HG03097 (cell line): ENCODE results near the gene ABHD14A.

Source experiments
- ATAC-seq: cut with Tn5 transposase; IDR thresholded peaks from one replicate; pipeline ENCODE4 v1.9.1; 2021; ENCODE audit not compliant: unreplicated experiment, low FRiP score

ABHD14A gene

DNA sequence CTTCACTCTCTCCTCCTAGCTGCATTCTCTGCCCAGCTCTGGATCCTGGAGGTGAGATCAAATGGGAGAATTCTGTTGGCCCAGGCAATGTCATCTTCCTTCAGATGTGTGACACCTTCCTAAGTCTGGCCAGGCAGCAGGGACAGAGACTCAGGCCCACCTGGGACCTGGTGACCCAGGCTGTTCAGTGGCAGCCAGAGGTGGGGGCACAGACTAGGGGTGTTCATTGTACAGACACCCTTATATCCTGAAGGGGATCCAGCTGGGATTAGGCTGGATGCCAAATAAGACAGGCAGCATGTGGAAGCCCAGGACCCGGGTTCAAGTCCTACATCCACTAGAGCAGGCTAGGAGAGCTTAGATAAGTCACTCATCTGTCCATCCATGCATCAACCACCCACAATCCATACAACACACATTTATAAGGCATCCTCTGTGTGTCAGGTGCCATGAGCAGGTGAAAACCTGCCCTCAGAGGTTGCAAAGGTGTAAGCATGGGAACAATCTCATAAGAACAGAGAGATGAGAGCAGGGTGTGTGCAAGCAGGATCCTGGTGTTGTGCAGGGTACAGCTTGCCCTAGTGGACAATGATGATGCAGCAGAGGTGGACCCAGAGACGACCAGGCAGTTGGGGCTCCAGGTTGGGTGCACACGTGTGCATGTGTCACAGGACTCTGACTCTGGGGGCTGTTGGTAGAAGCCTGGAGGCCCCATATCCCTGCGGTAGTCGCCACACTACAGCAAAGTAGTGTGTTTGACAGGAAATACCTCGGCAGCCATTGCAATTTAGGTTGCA is 39.1 kb downstream of the ABHD14A start:
- no peak for ATAC-seq

DNA sequence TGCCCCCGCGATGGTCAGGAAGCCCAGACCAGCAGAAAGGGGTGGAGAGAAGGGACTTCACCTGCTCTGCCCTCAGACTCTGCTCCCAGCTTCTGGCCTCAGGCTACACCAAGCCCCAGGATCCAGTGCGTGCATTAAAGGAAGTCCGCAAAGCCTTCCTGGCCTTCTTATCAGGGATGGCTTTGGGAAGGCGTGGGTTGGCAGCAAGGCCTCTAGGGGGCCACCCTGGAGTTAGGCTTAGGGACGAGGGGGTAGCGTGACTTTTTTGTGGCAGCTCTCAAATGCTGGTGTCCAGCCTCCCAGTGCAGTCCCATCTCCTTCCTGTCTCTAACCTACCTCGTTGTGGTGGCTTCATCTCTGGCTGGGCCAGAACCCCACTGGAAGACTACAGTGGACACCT is 39.7 kb downstream of the ABHD14A start:
- ATAC-seq: no peak

DNA sequence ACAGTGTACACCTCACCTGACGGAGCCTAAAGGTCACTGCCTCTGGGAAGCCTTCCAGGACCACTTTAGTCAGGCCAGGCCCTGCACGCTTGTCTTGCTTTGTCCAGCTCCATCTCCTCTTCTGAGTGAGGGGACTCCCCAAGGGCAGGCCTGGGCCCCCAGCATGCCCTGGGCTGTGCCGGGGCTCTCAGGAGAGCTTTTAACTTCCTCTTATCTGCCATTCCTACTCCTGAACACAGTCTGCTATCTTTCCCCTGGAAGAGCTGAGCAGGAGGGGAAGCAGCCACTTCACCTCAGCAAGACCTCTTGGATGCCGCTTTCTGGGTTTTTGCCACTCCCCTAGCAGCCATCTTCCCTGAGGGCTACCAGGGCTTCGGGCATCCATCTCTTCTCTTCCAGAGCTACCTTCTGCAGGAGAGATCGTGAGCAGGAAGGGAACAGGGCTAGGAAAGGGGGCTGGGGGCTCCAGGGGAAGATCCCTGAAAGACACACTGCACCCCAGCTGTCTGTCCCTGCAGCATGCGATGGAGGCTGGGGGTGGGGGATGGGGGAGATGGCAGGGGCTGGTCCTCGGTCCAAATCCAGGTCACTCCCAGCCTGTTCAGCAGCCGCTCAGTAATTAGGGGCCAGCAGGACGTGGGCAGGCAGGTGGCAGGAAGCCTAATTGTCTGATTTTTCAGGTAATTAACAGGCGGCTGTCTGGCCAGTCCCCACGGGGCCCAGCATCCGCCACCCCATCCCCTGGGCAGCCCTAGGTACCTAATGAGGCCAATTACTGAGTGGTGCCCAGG is 40.8 kb downstream of the ABHD14A start:
- no peak for ATAC-seq

DNA sequence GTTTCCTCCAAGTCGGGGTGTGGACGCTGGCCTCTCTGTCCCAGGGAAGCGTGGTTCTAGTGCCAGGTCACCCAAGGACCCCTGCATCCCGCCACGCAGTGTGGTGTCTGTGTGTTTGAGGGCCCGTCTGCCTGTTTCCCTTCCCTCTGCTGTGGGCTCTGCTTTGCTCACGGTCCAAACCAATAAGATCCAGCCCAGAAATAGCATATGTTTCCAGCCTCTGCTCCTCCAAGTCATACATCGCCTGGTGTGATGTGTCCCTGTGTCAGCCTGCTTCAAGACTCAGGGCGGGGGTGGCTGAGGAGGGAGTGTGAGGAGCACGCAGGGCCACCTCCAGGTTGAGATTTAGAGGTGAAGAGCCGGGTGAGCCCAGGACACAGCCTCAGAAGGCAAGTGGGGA is 42.7 kb downstream of the ABHD14A start:
- ATAC-seq: no peak

DNA sequence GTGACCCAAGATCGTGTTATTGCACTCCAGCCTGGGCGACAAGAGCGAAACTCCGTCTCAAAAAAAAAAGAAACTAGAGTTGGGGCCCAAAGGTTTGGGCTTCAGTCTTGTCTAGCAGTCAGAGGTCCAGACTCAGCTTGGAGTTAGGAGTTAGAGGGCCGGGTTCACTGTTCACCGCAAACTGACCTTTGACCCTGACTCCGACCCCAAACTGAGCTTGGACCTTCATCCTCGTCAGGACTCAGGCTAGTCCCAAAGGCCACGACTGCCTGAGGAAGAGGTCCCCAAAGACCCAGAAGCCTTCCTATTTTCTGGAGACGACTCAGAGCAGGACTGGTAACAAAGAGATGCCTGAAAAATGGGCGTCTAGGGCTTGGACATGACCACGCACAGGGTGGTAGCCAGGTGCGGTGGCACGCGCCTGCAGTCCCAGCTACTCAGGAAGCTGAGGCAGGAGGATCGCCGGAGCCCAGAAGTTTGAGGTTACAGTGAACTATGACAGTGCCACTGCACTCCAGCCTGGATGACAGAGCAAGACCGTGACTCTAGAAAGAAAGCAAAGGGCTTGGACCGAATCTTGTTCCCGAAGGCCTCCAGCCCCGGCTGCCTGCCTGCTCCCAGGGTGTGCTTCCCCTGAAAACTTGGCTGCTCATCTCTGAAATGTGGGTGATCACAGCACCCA is 43.6 kb downstream of the ABHD14A start:
- no peak for ATAC-seq

DNA sequence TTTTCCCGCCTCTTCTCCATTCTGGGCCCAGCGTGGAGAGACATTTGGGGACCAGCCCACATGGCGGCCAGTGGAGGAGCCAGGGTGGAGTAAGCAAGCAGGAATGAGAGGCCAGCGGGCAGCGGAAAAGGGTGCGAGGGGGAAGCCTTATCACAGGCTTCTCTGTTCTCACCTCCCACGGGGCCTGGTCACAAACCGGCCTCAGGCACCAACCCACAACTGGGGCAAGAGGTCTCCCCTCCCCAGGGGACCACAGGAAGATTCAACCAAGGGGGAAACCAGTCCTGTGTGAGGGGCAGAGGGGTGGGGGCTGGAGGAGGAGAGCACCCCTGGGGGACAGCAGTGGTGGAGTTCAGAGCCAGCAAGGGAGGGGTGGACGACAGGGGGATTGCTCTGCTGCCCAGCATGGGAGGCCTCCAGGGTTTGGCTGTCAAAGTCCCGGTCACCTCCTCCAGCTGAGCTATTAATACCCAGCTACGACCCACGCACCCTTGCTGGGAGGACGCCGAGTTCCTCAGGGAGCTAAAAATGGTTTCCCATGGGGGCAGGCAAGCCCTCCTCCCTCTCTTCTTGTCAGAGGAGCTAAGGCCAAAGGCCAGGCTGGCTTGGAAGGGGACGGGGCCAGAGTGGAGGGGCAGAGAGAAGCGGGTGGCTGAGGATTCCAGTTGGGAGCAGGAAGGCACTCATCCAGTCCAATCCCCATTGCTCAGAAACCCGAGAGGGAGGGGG is 44.7 kb downstream of the ABHD14A start:
- no peak for ATAC-seq

DNA sequence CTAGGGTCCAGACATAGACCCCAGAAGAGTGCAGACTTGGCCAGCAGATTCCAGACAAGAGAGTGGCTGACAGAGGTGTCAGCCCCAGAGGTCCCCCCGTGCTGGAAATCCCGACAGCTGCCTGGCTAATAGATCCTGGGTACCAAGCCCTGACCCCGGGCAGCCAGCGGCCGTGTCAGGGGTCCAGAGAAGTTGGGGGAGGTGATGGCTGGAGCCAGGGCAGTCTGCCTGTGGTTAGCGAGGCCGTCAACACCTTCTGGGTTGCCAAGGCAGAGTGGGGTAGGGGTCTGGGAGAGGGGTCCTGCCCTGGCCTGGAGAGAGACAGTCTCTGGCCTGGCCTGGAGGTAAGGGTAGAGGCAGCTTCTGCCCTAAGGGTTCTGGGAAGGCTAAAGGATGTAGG is 45.9 kb downstream of the ABHD14A start:
- no peak for ATAC-seq

DNA sequence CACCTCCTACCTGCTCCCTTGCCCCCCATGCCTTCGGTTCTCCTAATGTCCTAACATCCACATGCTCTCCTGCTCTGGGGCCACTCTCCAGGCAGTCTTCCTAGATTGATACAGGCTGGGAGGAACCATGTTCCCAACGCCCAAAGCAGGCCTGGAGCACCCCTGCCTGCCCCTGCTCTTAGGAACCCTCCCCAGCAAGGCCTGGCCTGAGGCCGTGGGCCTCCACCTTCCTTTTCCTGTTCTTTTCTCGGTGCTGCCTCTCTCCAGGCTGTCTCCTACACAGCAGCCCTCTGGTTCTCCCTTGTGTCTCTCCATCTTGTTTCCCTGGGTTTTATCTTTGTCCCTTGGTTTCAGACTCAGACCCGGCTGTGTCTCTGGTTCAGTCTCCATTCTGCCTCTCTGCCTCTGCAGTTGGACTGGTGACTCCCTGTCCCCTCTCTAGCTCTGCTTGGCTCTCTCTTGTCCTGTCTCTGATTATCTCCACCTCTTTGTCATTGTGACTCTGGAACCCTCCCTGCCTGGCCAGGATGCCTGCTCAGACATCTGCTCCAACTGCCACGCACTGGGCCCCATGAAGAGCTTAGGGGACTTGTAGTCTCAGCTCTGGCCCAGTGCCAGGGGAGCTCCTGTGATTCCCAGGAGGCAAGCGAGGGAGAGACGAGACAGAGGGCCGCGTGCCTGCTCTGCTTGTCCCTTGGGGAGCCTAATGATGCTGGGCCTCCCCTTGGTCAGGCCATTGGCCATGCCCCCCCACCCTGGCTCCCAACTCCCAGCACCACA is 46.8 kb downstream of the ABHD14A start:
- ATAC-seq: no peak

DNA sequence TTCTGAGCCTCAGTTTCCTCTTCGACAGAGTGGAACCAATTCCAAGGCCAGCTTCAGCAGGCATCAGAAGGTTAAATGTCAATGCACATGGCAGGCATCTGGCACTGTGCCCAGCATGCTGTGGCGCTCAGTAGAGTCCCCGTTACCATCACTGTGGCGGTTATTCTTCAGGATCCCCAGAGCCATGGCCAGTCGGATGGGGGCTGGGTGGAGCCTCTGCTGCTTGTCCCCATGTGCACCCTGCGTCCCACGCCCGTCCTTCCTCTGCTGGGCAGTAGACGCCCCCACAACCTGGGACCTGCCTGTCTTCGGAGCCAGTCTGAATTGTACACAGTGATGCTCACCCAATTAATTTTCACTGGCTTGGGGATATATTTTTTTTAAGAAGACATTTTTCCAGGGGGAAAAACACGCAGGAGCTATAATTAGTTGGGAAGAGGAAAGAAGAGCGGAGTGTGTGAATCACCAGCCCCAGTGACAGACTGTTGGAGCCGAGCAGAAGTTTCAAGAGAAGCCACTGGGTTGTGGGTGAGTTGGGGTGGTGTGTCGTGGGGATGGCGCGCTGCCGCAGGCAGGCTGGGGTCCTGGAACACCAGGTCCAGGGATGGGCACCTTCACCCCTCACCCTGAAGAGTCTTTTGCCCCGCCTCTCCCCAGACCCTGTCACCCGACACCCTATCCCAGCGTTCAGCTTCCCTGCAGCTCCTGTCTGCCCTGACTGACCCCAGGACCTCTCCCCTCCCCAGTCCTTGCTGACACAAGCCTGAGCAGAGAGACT is 47.6 kb downstream of the ABHD14A start:
- ATAC-seq: no peak

DNA sequence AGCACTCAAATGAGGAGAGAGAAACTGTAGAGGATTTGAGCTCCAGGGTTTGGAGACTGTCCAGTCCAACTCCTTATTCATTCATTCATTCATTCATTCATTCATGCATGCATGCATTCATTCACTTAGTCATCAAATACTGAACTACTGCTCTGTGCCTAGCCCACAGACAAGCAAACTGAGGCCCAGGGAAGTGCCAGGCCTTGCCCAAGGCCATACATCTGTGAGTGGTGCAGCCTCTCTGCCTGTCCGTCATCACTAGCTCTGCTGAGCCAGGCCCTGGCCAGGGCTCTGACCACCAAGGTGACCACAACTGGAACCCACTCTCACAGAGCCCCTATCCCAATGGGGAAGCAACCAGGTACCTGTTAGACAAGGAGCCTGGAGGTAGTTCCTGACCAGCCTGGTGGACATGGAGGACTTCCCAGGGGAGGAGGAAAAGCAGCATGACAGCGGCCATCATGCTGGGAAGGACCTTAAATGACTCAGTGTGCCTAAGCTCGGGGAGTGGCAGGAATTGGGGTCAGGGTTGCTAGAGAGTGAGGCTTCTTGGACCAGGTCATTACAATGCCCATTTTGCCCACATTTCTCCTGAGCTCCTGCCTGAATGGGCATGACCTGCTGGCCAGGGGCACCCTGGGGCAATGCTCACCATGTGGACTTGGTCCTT is 48.4 kb downstream of the ABHD14A start:
- no peak for ATAC-seq

DNA sequence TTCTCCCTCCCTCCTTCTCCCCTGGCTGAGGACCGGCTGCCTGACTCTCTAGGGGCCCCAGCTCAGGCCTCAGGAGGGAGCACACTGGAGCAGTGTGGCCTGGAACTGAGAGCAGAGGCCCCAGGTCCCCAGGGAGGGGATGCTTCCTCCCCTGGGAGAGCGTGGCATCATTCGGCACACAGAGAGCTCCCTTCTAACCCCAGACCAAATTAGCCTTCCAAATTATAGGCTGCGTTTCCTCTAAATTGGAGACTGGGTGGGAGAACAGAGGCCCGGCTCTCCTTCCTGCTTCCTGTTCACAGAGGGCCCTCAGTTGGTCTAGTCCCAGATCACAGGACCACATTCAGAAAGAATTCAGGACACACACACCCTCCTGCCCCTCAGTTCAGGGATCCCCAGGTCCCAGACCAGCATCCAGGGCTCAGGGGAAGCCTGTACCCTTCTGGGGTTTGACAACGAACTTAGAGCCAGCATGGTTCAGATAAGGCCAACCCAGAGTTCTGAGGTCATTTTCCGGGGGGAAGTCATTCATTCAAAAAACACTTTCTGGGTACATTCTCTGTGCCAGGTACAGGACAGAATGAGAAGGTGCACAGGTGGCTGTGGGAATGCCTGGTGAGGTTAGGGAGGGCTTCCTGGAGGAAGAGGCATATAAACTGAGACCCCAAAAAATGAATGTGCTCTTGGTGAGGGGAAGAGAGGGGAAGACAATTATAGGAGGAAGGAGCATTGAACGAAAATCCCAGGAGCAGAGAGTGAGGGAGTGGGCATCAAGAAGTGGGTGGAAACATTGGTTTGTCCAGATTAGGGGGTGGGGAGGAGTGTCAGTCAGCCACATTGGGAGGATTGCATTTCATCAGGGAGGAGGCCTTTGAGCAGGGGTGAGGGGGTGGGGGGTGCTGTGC is 49.2 kb downstream of the ABHD14A start:
- peak; percentile 80 for ATAC-seq

DNA sequence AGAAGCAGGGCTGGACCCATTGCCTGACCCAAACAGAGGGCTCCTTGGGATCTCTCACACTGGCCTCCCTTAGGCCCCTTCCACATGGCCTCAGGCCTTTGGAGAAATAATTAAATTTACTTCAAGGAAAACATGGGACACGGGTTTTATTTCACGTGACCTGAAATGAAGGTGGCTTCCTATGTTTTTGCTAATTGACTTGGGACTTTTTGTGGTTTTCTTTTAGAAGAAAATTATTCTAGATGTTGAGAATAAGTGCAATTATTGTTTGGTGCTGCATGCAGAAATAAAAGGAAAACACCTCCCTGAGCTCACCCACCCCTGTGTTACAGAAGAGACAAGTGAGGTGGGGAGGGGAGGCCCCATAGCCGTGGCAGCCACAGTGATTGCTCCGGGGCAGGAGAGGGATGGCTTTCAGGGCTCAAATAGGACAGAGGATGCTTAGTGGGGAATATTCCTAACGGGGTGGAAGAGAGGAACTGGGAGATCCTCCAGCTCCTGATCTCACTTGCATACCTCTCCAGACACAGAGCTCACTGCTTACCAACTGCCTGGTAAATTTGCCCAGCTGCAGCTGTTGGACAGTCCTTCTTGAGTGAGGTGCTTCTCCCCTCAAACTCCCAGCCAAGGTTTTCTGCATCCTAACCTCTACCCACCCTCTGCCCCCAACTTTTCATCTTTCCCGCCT is 50.0 kb downstream of the ABHD14A start:
- ATAC-seq: no peak

DNA sequence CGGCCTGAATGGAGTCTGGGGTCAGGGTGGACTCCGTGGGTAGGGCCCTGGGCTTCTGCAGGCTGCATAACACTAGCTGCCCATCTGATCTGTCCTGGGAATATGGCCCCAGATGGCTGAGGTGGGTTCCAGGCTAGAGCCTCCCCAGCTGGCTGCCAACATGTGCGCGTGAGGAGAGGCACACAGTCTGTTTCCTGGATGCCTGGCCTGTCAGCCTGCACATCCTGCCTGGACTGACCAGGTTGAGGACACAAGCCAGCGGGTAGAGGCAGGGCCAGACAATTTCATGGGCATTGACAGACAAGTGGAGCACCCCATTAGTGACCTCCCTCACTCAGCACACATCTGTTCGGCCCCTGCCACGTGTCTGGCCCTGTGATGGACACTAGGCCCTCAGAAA is 50.6 kb downstream of the ABHD14A start:
- ATAC-seq: no peak

DNA sequence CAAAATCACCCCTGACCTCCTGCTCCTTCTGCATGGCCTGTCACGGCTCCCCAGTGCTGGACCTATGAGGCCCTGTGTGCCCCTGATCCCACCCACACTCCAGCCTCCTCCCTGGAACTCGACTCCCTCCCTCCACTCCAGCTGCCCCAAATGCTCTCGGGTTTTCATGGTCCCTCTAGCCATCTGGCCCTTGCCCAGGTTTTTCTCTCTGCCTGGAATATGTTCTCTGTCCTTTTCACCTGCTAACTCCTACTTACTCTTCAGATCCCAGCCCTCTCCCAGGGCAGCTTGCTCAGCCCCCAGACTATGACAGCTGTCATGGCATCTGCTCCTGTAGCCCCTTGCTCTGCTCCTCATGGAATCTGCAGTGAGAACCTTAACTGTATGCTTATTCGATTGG is 51.2 kb downstream of the ABHD14A start:
- ATAC-seq: no peak

DNA sequence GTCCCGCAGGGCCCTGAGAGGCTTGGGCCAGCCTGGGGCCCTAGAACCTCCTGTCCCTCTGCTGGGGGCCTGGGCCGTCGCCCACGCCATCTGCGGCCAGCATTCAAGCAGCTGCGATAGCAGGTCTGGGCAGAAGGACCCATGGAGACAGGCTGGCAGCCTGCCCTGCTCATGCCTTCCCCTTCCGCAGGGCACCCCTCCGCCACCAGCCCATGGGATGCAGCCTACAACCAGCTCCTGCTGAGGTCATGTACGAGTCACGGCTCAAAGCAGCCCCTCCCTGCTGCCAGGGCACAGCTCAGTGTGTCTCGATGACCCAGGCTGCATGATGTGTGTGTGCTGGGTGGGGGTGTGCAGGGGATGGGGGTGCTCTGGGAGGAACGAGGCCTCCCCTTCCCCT is 53.7 kb downstream of the ABHD14A start:
- ATAC-seq: no peak

DNA sequence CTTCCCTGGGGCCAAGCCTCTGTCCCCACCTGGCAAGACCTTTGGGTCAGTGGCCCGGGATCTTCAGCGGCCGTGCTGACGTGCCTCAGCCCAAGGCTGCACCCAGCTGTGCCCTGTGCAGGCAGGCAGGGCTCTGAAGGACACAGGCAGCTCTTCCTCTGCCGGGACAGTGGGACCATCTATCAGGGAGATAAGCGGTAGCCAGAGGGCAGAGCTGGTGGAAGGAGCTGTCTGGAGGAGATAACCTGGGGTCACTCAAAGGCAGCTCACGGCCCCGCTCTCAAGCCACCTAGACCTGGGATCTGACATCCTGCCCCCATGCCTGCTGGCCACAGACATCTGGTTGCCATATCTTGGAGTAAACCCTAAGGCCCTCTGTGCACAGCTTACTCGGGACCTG is 54.2 kb downstream of the ABHD14A start:
- no peak for ATAC-seq

DNA sequence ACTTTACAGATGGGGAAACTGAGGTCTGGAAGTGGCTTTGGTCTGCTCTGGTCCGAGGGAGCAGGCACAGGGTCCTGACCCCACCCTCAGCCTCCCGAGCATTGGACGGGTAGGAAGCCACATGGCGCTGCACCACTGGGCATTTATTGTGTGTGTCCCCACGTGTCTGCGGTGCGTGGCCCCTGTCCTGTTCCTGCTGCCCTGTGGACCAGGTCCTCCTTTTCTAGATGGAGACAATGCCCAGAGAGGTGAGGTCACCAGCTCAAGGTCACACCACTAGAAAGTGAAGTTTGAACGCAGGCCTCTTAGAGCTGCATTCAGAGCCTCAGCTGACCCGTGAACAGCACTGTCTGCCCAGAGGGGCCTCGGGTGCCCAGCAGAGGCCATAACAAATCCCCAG is 54.7 kb downstream of the ABHD14A start:
- no peak for ATAC-seq
